GM19238 (cell line): ENCODE results near the gene CMPK1.

ENCODE experiments used
- DNase-seq: peaks from one replicate; pipeline ENCODE4 v3.0.0; 2011; ENCODE audit warnings: low spot score; ENCODE audit not compliant: insufficient read length

Gene CMPK1

GRCh38 chr1:47393141-47393540 is 59.6 kb downstream of the CMPK1 start:
- no peak for DNase-seq

- no peak for DNase-seq
Measured at GRCh38 chr1:47395433-47395832, 61.8 kb downstream of the CMPK1 start.

- no peak for DNase-seq
Measured at GRCh38 chr1:47396671-47397196, 63.1 kb downstream of the CMPK1 start.

DNA sequence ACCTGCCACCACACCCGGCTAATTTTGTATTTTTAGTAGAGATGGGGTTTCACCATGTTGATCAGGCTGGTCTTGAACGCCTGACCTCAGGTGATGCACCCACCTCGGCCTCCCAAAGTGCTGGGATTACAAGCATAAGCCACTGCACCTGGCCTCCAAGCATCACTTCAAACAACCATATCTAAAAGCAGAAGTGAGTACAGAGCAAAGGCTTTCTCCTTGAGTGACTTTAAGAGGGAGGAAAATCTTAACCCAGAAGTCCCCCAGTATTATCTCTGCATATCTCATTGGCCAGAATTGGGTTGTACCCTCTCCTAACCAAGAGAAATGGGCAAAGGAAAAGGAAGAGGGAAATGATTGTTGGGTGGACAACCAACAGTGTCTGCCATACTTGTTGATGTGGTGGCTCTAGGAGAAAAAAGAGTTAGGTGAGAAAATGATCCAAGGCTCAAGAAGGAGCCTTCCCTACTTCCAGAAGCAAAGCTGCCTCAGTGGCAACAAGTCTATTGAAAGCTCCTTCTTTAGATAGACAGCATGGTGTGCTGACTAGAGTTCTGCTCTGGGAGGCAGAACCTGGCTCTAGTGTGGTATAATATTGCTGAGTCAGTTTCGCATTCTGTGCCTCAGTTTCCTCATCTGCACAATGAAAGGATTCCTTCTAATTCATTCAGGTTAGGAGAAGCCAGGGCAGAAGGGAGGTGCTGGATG is 65.7 kb downstream of the CMPK1 start:
- no peak for DNase-seq

DNA sequence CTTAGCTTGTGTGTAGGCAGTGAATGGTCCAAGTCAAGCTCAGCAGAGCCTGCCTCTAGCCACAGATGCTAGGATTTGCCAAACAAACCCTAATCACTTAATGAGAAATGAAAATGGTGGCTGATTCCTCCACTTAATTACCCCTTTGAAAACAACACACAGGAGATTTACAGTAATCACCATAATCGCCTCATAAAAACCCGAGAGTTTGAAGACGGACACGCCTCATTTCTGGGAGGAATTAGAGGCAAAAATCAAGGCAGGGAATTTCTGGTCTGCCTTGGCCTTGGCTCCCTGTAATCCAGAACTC is 66.2 kb downstream of the CMPK1 start:
- no peak for DNase-seq

- no peak for DNase-seq
Measured at GRCh38 chr1:47401761-47402160, 68.2 kb downstream of the CMPK1 start.

DNA sequence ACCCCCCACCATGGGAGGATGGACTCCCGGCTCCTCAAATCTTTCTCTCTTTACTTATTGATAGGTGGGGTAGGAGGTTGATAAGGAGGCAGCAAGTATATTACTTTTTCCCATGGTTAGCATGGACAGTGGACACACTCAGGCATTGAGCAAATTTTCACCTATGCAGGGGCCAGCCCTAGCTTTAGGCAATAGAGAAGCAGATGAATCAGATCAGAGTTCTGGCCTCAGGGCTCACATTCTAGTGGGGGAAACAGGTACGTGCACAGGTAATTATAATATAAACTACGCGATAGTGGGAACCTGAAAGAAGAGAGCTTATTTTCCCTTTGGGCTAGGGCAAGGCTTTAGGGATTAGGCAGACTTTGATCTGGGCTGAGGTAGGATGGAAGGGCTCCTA is 69.0 kb downstream of the CMPK1 start:
- no peak for DNase-seq

- DNase-seq, result no peak
Measured at GRCh38 chr1:47403321-47403910, 69.8 kb downstream of the CMPK1 start.

DNA sequence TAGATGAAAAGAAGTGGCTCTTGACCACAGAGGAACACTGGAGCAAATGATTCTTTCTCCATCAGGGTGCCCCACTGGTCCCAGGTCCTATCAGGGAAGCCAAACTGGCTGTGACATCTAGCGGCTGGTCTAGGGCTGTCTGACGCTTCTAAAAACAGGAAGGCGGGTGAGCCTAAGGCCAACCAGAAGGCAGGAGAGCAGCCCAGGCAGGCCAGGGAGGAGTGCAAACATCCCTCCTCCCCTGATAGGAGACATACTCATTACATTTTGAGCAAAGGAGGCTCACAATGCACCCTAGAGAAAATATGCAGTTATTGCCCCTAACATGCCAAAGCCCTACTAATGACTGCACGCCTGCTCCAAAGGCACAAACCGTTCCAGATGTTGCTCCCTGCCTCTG is 72.1 kb downstream of the CMPK1 start:
- no peak for DNase-seq

DNA sequence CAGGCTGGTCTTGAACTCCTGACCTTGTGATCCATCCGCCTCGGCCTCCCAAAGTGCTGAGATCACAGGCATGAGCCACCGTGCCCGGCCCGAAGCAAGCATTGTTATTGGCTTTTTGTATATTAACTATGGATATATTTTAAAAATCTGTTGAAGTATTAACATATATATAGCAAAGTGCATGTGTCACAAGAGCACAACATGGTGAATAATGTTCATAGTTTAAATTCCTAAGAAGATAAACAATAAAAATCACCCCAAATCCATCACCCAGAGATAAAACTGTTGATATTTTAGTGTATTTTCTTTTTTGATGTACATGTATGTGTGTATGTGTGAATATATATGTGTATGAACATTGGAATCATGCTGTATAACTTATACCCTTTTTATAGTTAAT is 73.4 kb downstream of the CMPK1 start:
- no peak for DNase-seq

DNA sequence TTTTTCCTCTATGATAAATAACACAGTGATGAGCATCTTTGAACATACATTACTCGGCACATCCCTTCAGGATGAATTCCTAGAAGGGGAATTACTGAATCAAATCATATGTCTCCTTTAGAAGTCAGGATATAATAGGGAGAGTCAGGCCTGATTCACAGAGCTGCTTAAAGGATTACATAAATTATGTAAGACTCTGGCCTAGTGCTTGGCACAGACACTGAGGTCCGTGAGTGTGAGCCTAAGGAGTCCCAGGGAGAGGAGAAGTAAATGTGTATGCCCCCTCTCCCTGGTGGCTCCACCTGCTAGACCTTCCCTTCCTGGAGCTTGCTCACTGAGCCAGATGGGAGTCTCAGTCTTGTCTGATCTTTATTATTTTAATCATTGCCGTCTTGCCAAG is 73.9 kb downstream of the CMPK1 start:
- no peak for DNase-seq

DNA sequence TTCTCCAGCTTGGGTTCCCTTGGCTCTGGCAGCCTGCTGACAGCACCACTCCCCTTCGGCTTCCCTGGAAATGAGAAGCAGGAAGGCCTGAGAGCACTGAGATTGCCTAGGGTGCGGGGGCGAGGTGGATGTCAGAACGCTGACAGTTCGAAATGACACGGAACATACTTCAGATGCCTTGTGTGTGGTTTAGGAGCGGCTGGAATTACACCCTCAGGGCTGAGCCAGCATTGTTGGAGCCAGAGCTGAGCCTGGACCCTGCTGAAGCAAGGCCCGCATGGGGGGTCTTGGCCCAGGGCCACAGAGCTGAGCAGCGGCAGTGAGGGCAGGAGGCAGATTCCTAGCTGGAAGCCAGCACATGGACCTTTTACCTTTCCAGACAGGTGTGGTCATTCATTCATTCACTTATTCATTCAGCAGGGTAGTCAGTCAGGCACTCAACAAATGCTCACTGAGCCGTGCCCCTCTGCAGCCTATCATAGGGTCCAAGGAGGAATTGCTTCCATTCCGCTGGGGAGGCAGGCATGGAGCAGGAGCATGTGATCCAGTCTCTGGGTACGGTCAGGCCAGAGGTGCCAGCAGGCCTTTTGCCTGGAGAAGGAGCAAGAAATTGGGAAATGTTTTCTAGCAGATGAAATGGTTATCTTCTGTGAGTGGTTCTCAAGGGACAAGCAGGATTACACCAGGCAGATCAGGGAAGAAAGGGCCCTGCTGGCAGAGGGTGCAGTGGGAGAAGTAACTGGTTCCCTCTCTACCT is 75.9 kb downstream of the CMPK1 start:
- DNase-seq, result no peak

GRCh38 chr1:47410068-47410455 is 76.5 kb downstream of the CMPK1 start:
- DNase-seq, result no peak

- DNase-seq, result no peak
Measured at GRCh38 chr1:47411436-47411835, 77.8 kb downstream of the CMPK1 start.

DNA sequence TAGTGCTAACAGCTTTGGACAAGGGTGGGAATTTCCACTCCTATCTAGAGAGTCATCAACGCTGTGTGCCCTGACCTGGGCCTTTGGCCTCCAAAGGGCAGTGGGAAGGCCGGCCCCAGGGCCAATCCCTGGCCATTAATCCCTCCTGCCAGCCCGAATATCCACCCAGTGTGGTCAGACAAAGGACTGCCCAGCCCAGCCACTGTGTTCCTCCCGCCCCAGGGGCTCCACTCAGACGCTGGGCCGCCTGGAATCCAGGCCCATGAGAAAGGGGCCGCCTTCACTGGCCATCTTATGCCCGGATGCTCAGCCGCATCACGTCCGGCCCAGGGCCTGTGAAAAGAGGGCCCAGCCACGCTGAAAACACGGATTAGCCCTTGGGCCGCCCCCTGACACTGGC is 78.8 kb downstream of the CMPK1 start:
- DNase-seq, result no peak

DNA sequence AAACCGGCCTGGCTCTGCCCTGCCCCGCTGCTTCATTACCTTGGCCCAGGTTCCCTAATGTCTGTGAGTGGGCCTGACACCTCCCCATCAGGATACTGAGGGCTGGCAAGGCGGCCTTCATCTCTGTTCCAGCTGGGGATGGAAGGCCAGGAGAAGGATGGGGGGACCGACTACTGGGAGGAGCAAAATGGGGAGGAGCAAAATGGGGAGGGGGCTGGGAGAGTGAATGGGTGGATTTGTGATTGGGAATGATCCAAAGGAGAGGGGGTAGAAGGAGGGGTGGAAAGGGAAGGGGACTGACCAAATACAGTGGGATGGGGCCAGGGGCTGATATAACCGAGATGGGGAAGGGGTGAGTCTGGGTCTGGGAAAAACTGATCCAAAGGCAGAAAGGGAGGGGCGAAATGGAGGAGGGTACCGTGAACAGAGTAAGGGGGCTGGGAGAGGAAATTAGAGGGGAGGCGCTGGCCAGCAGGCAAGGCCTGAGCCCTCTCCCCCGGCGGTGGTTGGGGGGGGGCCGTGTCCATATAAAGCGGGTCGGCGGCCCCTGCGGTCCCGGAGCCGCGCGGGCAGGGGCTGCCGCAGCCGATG is 82.2 kb downstream of the CMPK1 start, which contains the start of gene FOXE3:
FOXE3 (plus strand) TSS at position 558 of the 591 bp plus-strand sequence; CDS start at position 589, 31 bp downstream.
- no peak for DNase-seq

GRCh38 chr1:47416319-47417169 is 83.0 kb downstream of the CMPK1 start:
- no peak for DNase-seq

- DNase-seq, result no peak
Measured at GRCh38 chr1:47417170-47418044, 83.8 kb downstream of the CMPK1 start.

GRCh38 chr1:47418122-47418521 is 84.5 kb downstream of the CMPK1 start:
- DNase-seq, result no peak

- no peak for DNase-seq
Measured at GRCh38 chr1:47418681-47419325, 85.2 kb downstream of the CMPK1 start.
